ENCODE measurements around the gene RASGRF2.

Gene RASGRF2

DNA sequence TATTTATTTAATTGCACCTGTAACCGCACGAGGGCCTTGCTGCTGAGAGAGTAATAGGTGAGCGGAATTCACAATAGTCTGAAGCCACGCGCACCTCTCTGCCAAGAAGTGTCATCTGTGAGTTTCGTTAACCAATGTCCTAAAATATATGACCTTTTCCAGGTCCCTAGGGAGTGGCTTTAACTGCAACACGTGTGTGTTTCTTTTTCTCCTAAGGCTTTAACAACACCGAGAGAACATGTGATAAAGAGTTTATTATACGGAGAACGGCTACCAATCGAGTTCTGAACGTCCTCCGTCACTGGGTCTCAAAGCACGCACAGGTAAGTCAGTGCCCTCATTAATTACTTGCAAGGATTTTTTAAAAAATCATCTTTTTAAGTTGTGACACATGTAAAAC lies 219.8 kb downstream of the RASGRF2 start:
- no peak overlapping the region for H3K4me3 ChIP-seq (replicated peaks; ENCODE audit: insufficient read depth, low read length)
- DNase-seq (ENCODE audit: low read depth in 1 of 2, low spot score in 1 of 2), result no peak
- no peak overlapping the region for H3K27ac ChIP-seq (replicated peaks)
- TF ChIP-seq REST (IDR thresholded peaks at IDR 0.05; ENCODE audit: insufficient replicate concordance, low read depth) (no peak), SPI1 (IDR thresholded peaks at IDR 0.05; ENCODE audit: borderline replicate concordance, low read depth) (no peak), POLR2AphosphoS5 (IDR thresholded peaks at IDR 0.05; ENCODE audit: low read depth) (no peak), GABPA (IDR thresholded peaks at IDR 0.05; ENCODE audit: low read depth) (no peak)
- TF ChIP-seq, protein P1, sequence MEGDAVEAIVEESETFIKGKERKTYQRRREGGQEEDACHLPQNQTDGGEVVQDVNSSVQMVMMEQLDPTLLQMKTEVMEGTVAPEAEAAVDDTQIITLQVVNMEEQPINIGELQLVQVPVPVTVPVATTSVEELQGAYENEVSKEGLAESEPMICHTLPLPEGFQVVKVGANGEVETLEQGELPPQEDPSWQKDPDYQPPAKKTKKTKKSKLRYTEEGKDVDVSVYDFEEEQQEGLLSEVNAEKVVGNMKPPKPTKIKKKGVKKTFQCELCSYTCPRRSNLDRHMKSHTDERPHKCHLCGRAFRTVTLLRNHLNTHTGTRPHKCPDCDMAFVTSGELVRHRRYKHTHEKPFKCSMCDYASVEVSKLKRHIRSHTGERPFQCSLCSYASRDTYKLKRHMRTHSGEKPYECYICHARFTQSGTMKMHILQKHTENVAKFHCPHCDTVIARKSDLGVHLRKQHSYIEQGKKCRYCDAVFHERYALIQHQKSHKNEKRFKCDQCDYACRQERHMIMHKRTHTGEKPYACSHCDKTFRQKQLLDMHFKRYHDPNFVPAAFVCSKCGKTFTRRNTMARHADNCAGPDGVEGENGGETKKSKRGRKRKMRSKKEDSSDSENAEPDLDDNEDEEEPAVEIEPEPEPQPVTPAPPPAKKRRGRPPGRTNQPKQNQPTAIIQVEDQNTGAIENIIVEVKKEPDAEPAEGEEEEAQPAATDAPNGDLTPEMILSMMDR (IDR thresholded peaks at IDR 0.05; ENCODE audit: insufficient read depth, low read length), result no peak
- H3K27me3 ChIP-seq (ENCODE audit: insufficient read depth, poor library complexity, severe bottlenecking), result no peaks in the 10 kb centered on the region

GRCh38 chr5:81180780-81181460 lies 220.8 kb downstream of the RASGRF2 start:
- TF ChIP-seq POLR2AphosphoS5 (IDR thresholded peaks at IDR 0.05; ENCODE audit: low read depth), result no peak
- no peak for DNase-seq (ENCODE audit: low read depth in 1 of 2, low spot score in 1 of 2)
- Histone ChIP-seq H3K27me3 (ENCODE audit: insufficient read depth, poor library complexity, severe bottlenecking) (no peaks in the 10 kb centered on the region), H3K27ac (replicated peaks) (no peak overlapping the region), H3K4me3 (replicated peaks; ENCODE audit: insufficient read depth, low read length) (no peak overlapping the region)

DNA sequence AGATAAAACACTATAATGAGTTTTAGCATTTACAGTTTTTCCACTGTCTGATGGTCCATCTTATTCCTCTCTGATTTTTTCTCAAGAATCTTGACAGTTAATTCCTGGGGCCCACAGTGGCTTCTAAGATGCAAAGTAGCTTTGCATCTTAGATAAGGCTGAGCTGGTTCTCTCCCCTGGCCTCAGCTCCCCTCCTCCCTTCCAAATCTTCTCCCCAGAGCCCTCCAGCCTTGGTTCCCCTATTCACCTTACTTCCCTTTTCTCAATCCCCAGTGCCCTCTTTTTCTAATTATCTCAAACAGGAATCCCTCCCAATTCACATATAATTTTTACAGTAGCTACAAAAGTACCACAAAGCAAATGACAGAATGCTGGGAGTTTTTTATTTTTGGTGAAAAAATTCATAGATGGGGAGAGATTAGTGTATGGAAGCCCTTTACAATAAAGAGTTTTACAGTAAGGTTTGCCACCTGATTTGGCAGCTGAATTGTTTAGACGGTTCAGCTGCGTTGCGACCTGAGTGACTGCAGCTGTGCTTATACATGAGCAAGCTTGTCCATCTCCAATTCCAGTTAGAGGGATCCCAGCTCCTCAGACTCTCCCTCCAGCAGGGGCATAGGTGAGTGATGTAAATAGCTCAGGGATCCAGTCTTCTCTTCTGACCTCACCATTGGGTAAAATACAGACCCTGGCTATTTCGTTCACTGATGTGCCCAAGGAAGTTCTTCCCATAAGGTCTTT lies 221.6 kb downstream of the RASGRF2 start:
- peak in 1 of 2 experiments; percentile 3 for DNase-seq (ENCODE audit: low read depth in 1 of 2, low spot score in 1 of 2)
- no peaks in the 10 kb centered on the region for H3K27me3 ChIP-seq (ENCODE audit: insufficient read depth, poor library complexity, severe bottlenecking)
- H3K27ac ChIP-seq (replicated peaks), result no peak overlapping the region
- no peak for TF ChIP-seq GABPA (IDR thresholded peaks at IDR 0.05; ENCODE audit: low read depth)
- TF ChIP-seq SPI1 (IDR thresholded peaks at IDR 0.05; ENCODE audit: borderline replicate concordance, low read depth), result no peak
- no peak for TF ChIP-seq REST (IDR thresholded peaks at IDR 0.05; ENCODE audit: insufficient replicate concordance, low read depth)
- TF ChIP-seq POLR2AphosphoS5 (IDR thresholded peaks at IDR 0.05; ENCODE audit: low read depth), result no peak
- TF ChIP-seq, protein P1 (IDR thresholded peaks at IDR 0.05; ENCODE audit: insufficient read depth, low read length), result no peak
- H3K4me3 ChIP-seq (replicated peaks; ENCODE audit: insufficient read depth, low read length), result no peak overlapping the region
